ENCODE data around the gene ZCCHC9. TPM values are rescaled to one million over a fixed set of nuclear protein-coding genes. Genes with fewer than 3 reads are reported as not detected.

Gene ZCCHC9
- polyA plus RNA-seq, 1 donor: 38.9 TPM

GRCh38 chr5:81354093-81354492 lies 52.7 kb downstream of the ZCCHC9 start:
- Histone ChIP-seq H3K4me3 (ENCODE audit: low read length) (no peak overlapping the region), H3K4me1 (ENCODE audit: control insufficient read depth, insufficient read depth, low read length) (peaks cover 17% of the 10 kb centered on the region), H3K27ac (ENCODE audit: low read length) (peak overlapping the region; percentile 69), H3K27me3 (ENCODE audit: control insufficient read depth, insufficient read depth, low read length) (no peaks in the 10 kb centered on the region), H3K9me3 (ENCODE audit: control insufficient read depth, low read depth, low read length) (no peaks in the 10 kb centered on the region), H3K36me3 (ENCODE audit: control insufficient read depth, insufficient read depth, low read length) (no peaks in the 10 kb centered on the region)
- peak; percentile 28 to 44 for DNase-seq
- no CpG with 5 or more reads among the region's 2 CpGs for WGBS (ENCODE audit: insufficient coverage, low lambda C conversion rate)

- DNase-seq: no peak
- no peak overlapping the region for H3K27ac ChIP-seq (ENCODE audit: low read length)
- H3K27me3 ChIP-seq (ENCODE audit: control insufficient read depth, insufficient read depth, low read length): no peaks in the 10 kb centered on the region
- H3K4me3 ChIP-seq (ENCODE audit: low read length): no peak overlapping the region
- H3K36me3 ChIP-seq (ENCODE audit: control insufficient read depth, insufficient read depth, low read length): no peaks in the 10 kb centered on the region
- no peaks in the 10 kb centered on the region for H3K9me3 ChIP-seq (ENCODE audit: control insufficient read depth, low read depth, low read length)
- 86% methylated on average over 3 of the region's 11 CpGs for WGBS (ENCODE audit: insufficient coverage, low lambda C conversion rate)
- peaks cover 19% of the 10 kb centered on the region for H3K4me1 ChIP-seq (ENCODE audit: control insufficient read depth, insufficient read depth, low read length)
Observed at GRCh38 chr5:81355291-81356251, 54.2 kb downstream of the ZCCHC9 start.

GRCh38 chr5:81359108-81359507 lies 57.7 kb downstream of the ZCCHC9 start:
- no peak overlapping the region for H3K4me3 ChIP-seq (ENCODE audit: low read length)
- H3K9me3 ChIP-seq (ENCODE audit: control insufficient read depth, low read depth, low read length): no peaks in the 10 kb centered on the region
- H3K36me3 ChIP-seq (ENCODE audit: control insufficient read depth, insufficient read depth, low read length): no peaks in the 10 kb centered on the region
- peaks cover 35% of the 10 kb centered on the region for H3K4me1 ChIP-seq (ENCODE audit: control insufficient read depth, insufficient read depth, low read length)
- peak in 1 of 2 donors; percentile 23 for DNase-seq
- no peak overlapping the region for H3K27ac ChIP-seq (ENCODE audit: low read length)
- WGBS (ENCODE audit: insufficient coverage, low lambda C conversion rate): 20% methylated on average over 1 of the region's 5 CpGs
- H3K27me3 ChIP-seq (ENCODE audit: control insufficient read depth, insufficient read depth, low read length): no peaks in the 10 kb centered on the region

- Histone ChIP-seq H3K4me1 (ENCODE audit: control insufficient read depth, insufficient read depth, low read length) (peaks cover 27% of the 10 kb centered on the region), H3K27me3 (ENCODE audit: control insufficient read depth, insufficient read depth, low read length) (no peaks in the 10 kb centered on the region), H3K27ac (ENCODE audit: low read length) (no peak overlapping the region), H3K36me3 (ENCODE audit: control insufficient read depth, insufficient read depth, low read length) (no peaks in the 10 kb centered on the region), H3K9me3 (ENCODE audit: control insufficient read depth, low read depth, low read length) (no peaks in the 10 kb centered on the region), H3K4me3 (ENCODE audit: low read length) (no peak overlapping the region)
- 94% methylated on average over 2 of the region's 2 CpGs for WGBS (ENCODE audit: insufficient coverage, low lambda C conversion rate)
- DNase-seq: no peak
Observed at GRCh38 chr5:81359881-81360280, 58.5 kb downstream of the ZCCHC9 start.

DNA sequence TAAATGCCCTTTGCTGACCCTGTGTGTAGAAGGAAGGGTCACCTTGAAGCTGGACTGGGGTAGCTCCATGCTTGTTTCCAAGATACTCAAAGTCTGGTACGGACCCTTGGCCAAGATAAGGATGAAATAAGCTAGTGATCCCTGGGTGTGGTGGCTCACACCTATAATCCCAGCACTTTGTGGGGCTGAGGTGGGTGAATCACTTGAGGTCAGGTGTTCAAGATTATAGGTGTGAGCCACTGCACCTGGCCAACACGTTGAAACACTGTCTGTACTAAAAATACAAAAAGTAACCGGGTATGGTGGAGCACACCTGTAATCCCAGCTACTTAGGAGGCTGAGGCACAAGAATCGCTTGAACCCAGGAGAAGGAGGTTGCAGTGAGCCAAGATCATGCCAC lies 59.3 kb downstream of the ZCCHC9 start:
- no peak overlapping the region for H3K4me3 ChIP-seq (ENCODE audit: low read length)
- WGBS (ENCODE audit: insufficient coverage, low lambda C conversion rate): 60% methylated on average over 2 of the region's 4 CpGs
- H3K27me3 ChIP-seq (ENCODE audit: control insufficient read depth, insufficient read depth, low read length): no peaks in the 10 kb centered on the region
- DNase-seq: no peak
- H3K4me1 ChIP-seq (ENCODE audit: control insufficient read depth, insufficient read depth, low read length): peaks cover 22% of the 10 kb centered on the region
- H3K27ac ChIP-seq (ENCODE audit: low read length): no peak overlapping the region
- H3K9me3 ChIP-seq (ENCODE audit: control insufficient read depth, low read depth, low read length): no peaks in the 10 kb centered on the region
- H3K36me3 ChIP-seq (ENCODE audit: control insufficient read depth, insufficient read depth, low read length): no peaks in the 10 kb centered on the region

- H3K4me1 ChIP-seq (ENCODE audit: control insufficient read depth, insufficient read depth, low read length): peaks cover 22% of the 10 kb centered on the region
- H3K4me3 ChIP-seq (ENCODE audit: low read length): no peak overlapping the region
- no peaks in the 10 kb centered on the region for H3K9me3 ChIP-seq (ENCODE audit: control insufficient read depth, low read depth, low read length)
- no peak overlapping the region for H3K27ac ChIP-seq (ENCODE audit: low read length)
- WGBS (ENCODE audit: insufficient coverage, low lambda C conversion rate): no CpG with 5 or more reads among the region's 2 CpGs
- no peaks in the 10 kb centered on the region for H3K36me3 ChIP-seq (ENCODE audit: control insufficient read depth, insufficient read depth, low read length)
- DNase-seq: no peak
- H3K27me3 ChIP-seq (ENCODE audit: control insufficient read depth, insufficient read depth, low read length): no peaks in the 10 kb centered on the region
Observed at GRCh38 chr5:81361600-81361999, 60.2 kb downstream of the ZCCHC9 start.

Other genes with a start within 250 kb of the ZCCHC9 start
- 2.7 TPM for gene CKMT2, start 68.3 kb upstream of the ZCCHC9 start, polyA plus RNA-seq
- 0.72 TPM for gene ACOT12, start 92.5 kb downstream of the ZCCHC9 start, polyA plus RNA-seq